Calu3 (cell line): ENCODE measurements around the gene CD28. TPM values are rescaled to one million over a fixed set of nuclear protein-coding genes. Genes with fewer than 3 reads are reported as not detected.
"Not testable (repeated sequence)": the region's sequence is repeated elsewhere in the genome, so short reads cannot be mapped to it uniquely, and the experiment has no call there.

ENCODE experiments used
- BruUV-seq: library from RNA; stranded (reverse); fragments of 400-500 nt; replicated peaks from 2 replicates; lab custom pipeline; 2021; lab: Mats Ljungman, UMichigan
- CTCF ChIA-PET: fragments of 300-600 bp; sonication (Branson Sonifier 250); formaldehyde crosslinking; loops from one replicate; lab custom pipeline; 2022; ENCODE audit warnings: antibody characterized with exemption; lab: Charles Lee
- DNase-seq: peaks from one replicate; pipeline ENCODE4 v3.0.0; 2022
- H3K27ac Mint-ChIP-seq: one replicate; pipeline ENCODE4 v1.8.0; 2022; ENCODE audit warnings: mixed read lengths; ENCODE audit not compliant: unreplicated experiment
- H3K27me3 Mint-ChIP-seq: one replicate; pipeline ENCODE4 v1.8.0; 2022; ENCODE audit warnings: mixed read lengths; ENCODE audit not compliant: unreplicated experiment
- H3K36me3 Mint-ChIP-seq: one replicate; pipeline ENCODE4 v1.8.0; 2022; ENCODE audit warnings: mild to moderate bottlenecking, moderate library complexity, mixed read lengths; ENCODE audit not compliant: insufficient read depth, unreplicated experiment
- H3K4me1 Mint-ChIP-seq: one replicate; pipeline ENCODE4 v1.8.0; 2022; ENCODE audit warnings: mild to moderate bottlenecking, low read depth, mixed read lengths; ENCODE audit not compliant: unreplicated experiment
- H3K4me3 Mint-ChIP-seq: one replicate; pipeline ENCODE4 v1.8.0; 2022; ENCODE audit warnings: mild to moderate bottlenecking, low read depth, moderate library complexity, mixed read lengths; ENCODE audit not compliant: unreplicated experiment
- H3K9me3 Mint-ChIP-seq: one replicate; pipeline ENCODE4 v1.8.0; 2022; ENCODE audit warnings: low read depth, mixed read lengths; ENCODE audit not compliant: unreplicated experiment
- CTCF ChIP-seq: fragments of 200-600 bp; IDR thresholded peaks from one replicate; pipeline ENCODE4 v1.8.0; 2022; ENCODE audit warnings: antibody characterized with exemption; ENCODE audit not compliant: unreplicated experiment
- intact Hi-C: fragments of 100-400 bp; cut with micrococcal nuclease; formaldehyde crosslinking; loops from one replicate; pipeline ENCODE4 v1.10.0; 2022; ENCODE audit not compliant: unreplicated experiment
- total RNA-seq: library from RNA; stranded (reverse); gene quantifications from 2 replicates; pipeline ENCODE4 v1.2.3, GENCODE V29; 2022

Gene CD28
- total RNA-seq, 1 experiment from 2014 or later = not detected

- Mint-ChIP-seq H3K27me3 (no peaks in the 10 kb centered on the region), H3K36me3 (peaks cover 7% of the 10 kb centered on the region), H3K4me1 (peaks cover 32% of the 10 kb centered on the region), H3K4me3 (no peak overlapping the region), H3K27ac (peak overlapping the region; percentile 23), H3K9me3 (peaks cover 3% of the 10 kb centered on the region)
- TF ChIP-seq CTCF = no peak
- intact Hi-C loops = no loop called here
- no peak for DNase-seq
- CTCF ChIA-PET = no interaction called here
- BruUV-seq = no TSS peak
Measured at GRCh38 chr2:203781151-203781550, 74.7 kb downstream of the CD28 start.

- Mint-ChIP-seq H3K4me1 (peaks cover 30% of the 10 kb centered on the region), H3K9me3 (peaks cover 3% of the 10 kb centered on the region), H3K36me3 (peaks cover 7% of the 10 kb centered on the region), H3K27ac (peak overlapping the region; percentile 70), H3K27me3 (no peaks in the 10 kb centered on the region), H3K4me3 (no peak overlapping the region)
- peak; percentile 80 for DNase-seq
- intact Hi-C loops = loop anchor here (1.0 to 2.0 kb wide), 2 partner anchors 98 to 131 kb away; no protein-coding TSS in a partner anchor
- CTCF ChIA-PET = interaction anchor here (0.6 to 1.2 kb wide), 2 partner anchors 110 to 259 kb away, joined by 3 to 5 read pairs; no protein-coding TSS in a partner anchor
- TF ChIP-seq CTCF = peak; percentile 79
- TSS peak; percentile 51 for BruUV-seq
Measured at GRCh38 chr2:203782262-203782976, 76.0 kb downstream of the CD28 start.

GRCh38 chr2:203783496-203784203 lies 77.2 kb downstream of the CD28 start:
- no peak for TF ChIP-seq CTCF
- Mint-ChIP-seq H3K36me3 (peaks cover 7% of the 10 kb centered on the region), H3K27me3 (no peaks in the 10 kb centered on the region), H3K4me1 (peaks cover 42% of the 10 kb centered on the region), H3K4me3 (no peak overlapping the region), H3K9me3 (peaks cover 3% of the 10 kb centered on the region), H3K27ac (peak overlapping the region; percentile 70)
- CTCF ChIA-PET = interaction anchor here (0.7 kb wide), 1 partner anchor 31 kb away, joined by 5 read pairs; no protein-coding TSS in a partner anchor
- no peak for DNase-seq
- intact Hi-C loops = loop anchor here (2.0 kb wide), 1 partner anchor 99 kb away; no protein-coding TSS in a partner anchor
- BruUV-seq = no TSS peak

- H3K27me3 Mint-ChIP-seq, CTCF ChIA-PET, H3K4me3 Mint-ChIP-seq, H3K36me3 Mint-ChIP-seq, BruUV-seq, H3K9me3 Mint-ChIP-seq, DNase-seq, intact Hi-C loops: not testable (repeated sequence)
- Mint-ChIP-seq H3K27ac (peak overlapping the region; percentile 50), H3K4me1 (peaks cover 43% of the 10 kb centered on the region)
Measured at GRCh38 chr2:203784710-203785270, 78.4 kb downstream of the CD28 start.

GRCh38 chr2:203785391-203786110 lies 79.1 kb downstream of the CD28 start:
- H3K27me3 Mint-ChIP-seq, DNase-seq, H3K27ac Mint-ChIP-seq, H3K36me3 Mint-ChIP-seq, intact Hi-C loops, H3K9me3 Mint-ChIP-seq, H3K4me3 Mint-ChIP-seq, BruUV-seq: not testable (repeated sequence)
- peaks cover 43% of the 10 kb centered on the region for H3K4me1 Mint-ChIP-seq
- CTCF ChIA-PET = interaction anchor here (1.2 kb wide), 1 partner anchor 23 kb away, joined by 3 read pairs; no protein-coding TSS in a partner anchor
